Suprapubic skin (tissue), 4 donors: ENCODE results near the gene STARD13. TPM values are rescaled to one million over a fixed set of nuclear protein-coding genes. Genes with fewer than 3 reads are reported as not detected.

Experiments used
- DNase-seq, 2 donors: peaks; one replicate each; pipeline ENCODE4 v3.0.0-alpha.2; 2019; ENCODE audit warnings: low spot score in 2 of 2
- H3K27ac ChIP-seq: fragments of 200-600 bp; sonication (generic); one replicate; pipeline ENCODE4 v1.5.1; 2019
- H3K27me3 ChIP-seq: fragments of 200-600 bp; sonication (generic); one replicate; pipeline ENCODE4 v1.5.1; 2019
- H3K36me3 ChIP-seq: fragments of 200-600 bp; sonication (generic); one replicate; pipeline ENCODE4 v1.5.1; 2019
- H3K4me1 ChIP-seq: fragments of 200-600 bp; sonication (generic); one replicate; pipeline ENCODE4 v1.5.1; 2019
- H3K4me3 ChIP-seq: fragments of 200-600 bp; sonication (generic); one replicate; pipeline ENCODE4 v1.5.1; 2019; ENCODE audit warnings: mild to moderate bottlenecking
- H3K9me3 ChIP-seq: fragments of 200-600 bp; sonication (generic); one replicate; pipeline ENCODE4 v1.5.1; 2019
- CTCF ChIP-seq, 2 donors: fragments of 200-600 bp in 1 of 2; fragments of 450-650 bp in 1 of 2; sonication (generic) in 1 of 2; IDR thresholded peaks; one replicate each; pipeline ENCODE4 v1.5.1; 2016 to 2019; ENCODE audit warnings: antibody characterized with exemption in 2 of 2, mild to moderate bottlenecking in 1 of 2, moderate library complexity in 1 of 2
- EP300 ChIP-seq: sonication (generic); formaldehyde crosslinking; IDR thresholded peaks from one replicate; pipeline ENCODE4 v1.6.1; 2017; ENCODE audit warnings: antibody characterized with exemption
- POLR2A ChIP-seq, 2 donors: fragments of 450-650 bp; IDR thresholded peaks; one replicate each; pipeline ENCODE4 v1.6.1; 2017; ENCODE audit warnings: antibody characterized with exemption in 2 of 2, mild to moderate bottlenecking in 2 of 2, moderate library complexity in 2 of 2
- POLR2AphosphoS5 ChIP-seq, 3 donors: sonication (generic); formaldehyde crosslinking; IDR thresholded peaks; one replicate each; pipeline ENCODE4 v1.6.1; 2017; ENCODE audit warnings: antibody characterized with exemption in 3 of 3
- WGBS: methylation state at CpG from one replicate; pipeline ENCODE4 v1.1.5; 2018; 5-methylcytosine and 5-hydroxymethylcytosine counted together
- total RNA-seq, 4 donors: library from RNA; depleted of rRNA; stranded (reverse); fragments of >200 nt; gene quantifications; one replicate each; pipeline ENCODE4 v1.1.0, GENCODE V29; 2016

The STARD13 gene
- total RNA-seq, 4 donors from 2014 or later, result 7.9 to 31.4 (median 15.9) TPM

- H3K27me3 ChIP-seq, result no peaks in the 10 kb centered on the region
- WGBS, result 5% methylated on average over 6 of the region's 6 CpGs
- H3K4me1 ChIP-seq, result peaks cover 50% of the 10 kb centered on the region
- no peaks in the 10 kb centered on the region for H3K9me3 ChIP-seq
- no peaks in the 10 kb centered on the region for H3K36me3 ChIP-seq
- H3K4me3 ChIP-seq, result peak overlapping the region; percentile 67
- peak overlapping the region; percentile 92 for H3K27ac ChIP-seq
- no peak for DNase-seq
- TF ChIP-seq POLR2AphosphoS5 (IDR thresholded peaks at IDR 0.05) (peak in 1 of 3 donors; percentile 12), CTCF (IDR thresholded peaks at IDR 0.05) (no peak), POLR2A (IDR thresholded peaks at IDR 0.05) (no peak)
Observed at GRCh38 chr13:33284916-33285315, 639 bp downstream of the STARD13 start.

- H3K4me1 ChIP-seq, result peaks cover 59% of the 10 kb centered on the region
- DNase-seq, result no peak
- no peaks in the 10 kb centered on the region for H3K27me3 ChIP-seq
- WGBS, result 39% methylated on average over 1 of the region's 1 CpG
- peak overlapping the region; percentile 67 for H3K4me3 ChIP-seq
- no peaks in the 10 kb centered on the region for H3K36me3 ChIP-seq
- TF ChIP-seq CTCF (IDR thresholded peaks at IDR 0.05) (no peak), POLR2A (IDR thresholded peaks at IDR 0.05) (no peak), POLR2AphosphoS5 (IDR thresholded peaks at IDR 0.05) (no peak), EP300 (no peak)
- H3K27ac ChIP-seq, result peak overlapping the region; percentile 92
- no peaks in the 10 kb centered on the region for H3K9me3 ChIP-seq
Observed at GRCh38 chr13:33284031-33284430, 1.5 kb downstream of the STARD13 start.

GRCh38 chr13:33283195-33283911, 2.2 kb downstream of the STARD13 start:
- Histone ChIP-seq H3K4me1 (peaks cover 66% of the 10 kb centered on the region), H3K27ac (peak overlapping the region; percentile 92), H3K4me3 (peak overlapping the region; percentile 67), H3K9me3 (no peaks in the 10 kb centered on the region), H3K36me3 (no peaks in the 10 kb centered on the region), H3K27me3 (no peaks in the 10 kb centered on the region)
- no peak for DNase-seq
- TF ChIP-seq POLR2A (IDR thresholded peaks at IDR 0.05) (no peak), EP300 (no peak), CTCF (IDR thresholded peaks at IDR 0.05) (no peak), POLR2AphosphoS5 (IDR thresholded peaks at IDR 0.05) (no peak)
- WGBS, result 38% methylated on average over 1 of the region's 1 CpG

- Histone ChIP-seq H3K27me3 (no peaks in the 10 kb centered on the region), H3K27ac (peak overlapping the region; percentile 54), H3K4me3 (no peak overlapping the region), H3K36me3 (no peaks in the 10 kb centered on the region), H3K4me1 (peaks cover 79% of the 10 kb centered on the region), H3K9me3 (no peaks in the 10 kb centered on the region)
- DNase-seq, result no peak
- 74% methylated on average over 2 of the region's 2 CpGs for WGBS
- no peak for TF ChIP-seq POLR2A (IDR thresholded peaks at IDR 0.05)
- no peak for TF ChIP-seq EP300
- no peak for TF ChIP-seq CTCF (IDR thresholded peaks at IDR 0.05)
- TF ChIP-seq POLR2AphosphoS5 (IDR thresholded peaks at IDR 0.05), result no peak
Observed at GRCh38 chr13:33281951-33282595, 3.5 kb downstream of the STARD13 start.

GRCh38 chr13:33280923-33281322, 4.6 kb downstream of the STARD13 start:
- WGBS, result 91% methylated on average over 5 of the region's 5 CpGs
- no peak for DNase-seq
- H3K4me1 ChIP-seq, result peaks cover 82% of the 10 kb centered on the region
- H3K4me3 ChIP-seq, result no peak overlapping the region
- no peaks in the 10 kb centered on the region for H3K9me3 ChIP-seq
- peak overlapping the region; percentile 71 for H3K27ac ChIP-seq
- no peak for TF ChIP-seq CTCF (IDR thresholded peaks at IDR 0.05)
- TF ChIP-seq POLR2A (IDR thresholded peaks at IDR 0.05), result no peak
- no peak for TF ChIP-seq EP300
- TF ChIP-seq POLR2AphosphoS5 (IDR thresholded peaks at IDR 0.05), result no peak
- H3K27me3 ChIP-seq, result no peaks in the 10 kb centered on the region
- no peaks in the 10 kb centered on the region for H3K36me3 ChIP-seq
